Mesenchymal stem cell (in vitro differentiated cells and primary cell): Measurements from ENCODE around the gene VTCN1.

Experiments
- DNase-seq: peaks from one replicate; pipeline ENCODE4 v3.0.0-alpha.2; 2013
- H2AFZ ChIP-seq: one replicate; pipeline ENCODE4 v1.6.1; 2013; ENCODE audit warnings: low read depth, mild to moderate bottlenecking, control low read depth, inconsistent platforms, low read length, moderate library complexity
- H2AK5ac ChIP-seq: 2 replicates; pipeline ENCODE4 v1.6.1; 2013; ENCODE audit warnings: low read length, moderate library complexity, mild to moderate bottlenecking, inconsistent platforms; ENCODE audit not compliant: severe bottlenecking
- H2BK120ac ChIP-seq: one replicate; pipeline ENCODE4 v1.6.1; 2013; ENCODE audit warnings: low read depth, mild to moderate bottlenecking, inconsistent platforms, low read length, moderate library complexity
- H2BK12ac ChIP-seq, 2 experiments: one replicate each; pipeline ENCODE4 v1.6.1; 2013; ENCODE audit warnings: inconsistent platforms in 2 of 2, low read length in 2 of 2, mild to moderate bottlenecking in 2 of 2, moderate library complexity in 2 of 2, control low read depth in 1 of 2
- H2BK15ac ChIP-seq: one replicate; pipeline ENCODE4 v1.6.1; 2013; ENCODE audit warnings: mild to moderate bottlenecking, low read depth, inconsistent platforms; ENCODE audit not compliant: poor library complexity, severe bottlenecking
- H2BK5ac ChIP-seq: 2 replicates; pipeline ENCODE4 v1.6.1; 2013; ENCODE audit warnings: low read depth, mild to moderate bottlenecking, low read length, control low read depth, inconsistent platforms; ENCODE audit not compliant: poor library complexity, severe bottlenecking
- H3K14ac ChIP-seq, 2 experiments: one replicate each; pipeline ENCODE4 v1.6.1; 2013; ENCODE audit warnings: inconsistent platforms in 2 of 2, low read length in 2 of 2, control low read depth in 1 of 2, mild to moderate bottlenecking in 1 of 2, moderate library complexity in 1 of 2
- H3K18ac ChIP-seq, 2 experiments: one replicate each; pipeline ENCODE4 v1.6.1; 2013; ENCODE audit warnings: inconsistent platforms in 2 of 2, low read length in 2 of 2, control low read depth in 1 of 2, low read depth in 1 of 2, mild to moderate bottlenecking in 1 of 2
- H3K23ac ChIP-seq, 2 experiments: one replicate each; pipeline ENCODE4 v1.6.1; 2013; ENCODE audit warnings: inconsistent platforms in 2 of 2, low read length in 2 of 2, mild to moderate bottlenecking in 2 of 2, moderate library complexity in 2 of 2, control low read depth in 1 of 2
- H3K27ac ChIP-seq: 2 replicates; pipeline ENCODE4 v1.5.1; 2013; ENCODE audit warnings: mild to moderate bottlenecking, moderate library complexity, low read length, control low read depth, inconsistent platforms; ENCODE audit not compliant: poor library complexity, severe bottlenecking
- H3K27me3 ChIP-seq, 2 experiments: 2 replicates each; pipeline versions ENCODE4 v1.6.1 to v1.7.0; 2013; ENCODE audit warnings: low read length in 2 of 2, mild to moderate bottlenecking in 2 of 2, moderate library complexity in 2 of 2, control low read depth in 1 of 2, inconsistent platforms in 1 of 2; ENCODE audit not compliant: control insufficient read depth in 1 of 2, insufficient read depth in 1 of 2
- H3K36me3 ChIP-seq, 2 experiments: 2 replicates each; pipeline versions ENCODE4 v1.6.1 to v1.7.0; 2013; ENCODE audit warnings: low read length in 2 of 2, control low read depth in 1 of 2, inconsistent platforms in 1 of 2, low read depth in 1 of 2, mild to moderate bottlenecking in 1 of 2; ENCODE audit not compliant: insufficient read depth in 2 of 2, control insufficient read depth in 1 of 2
- H3K4ac ChIP-seq, 2 experiments: one replicate each; pipeline ENCODE4 v1.6.1; 2013; ENCODE audit warnings: inconsistent platforms in 2 of 2, low read length in 2 of 2, mild to moderate bottlenecking in 2 of 2, moderate library complexity in 2 of 2, control low read depth in 1 of 2, low read depth in 1 of 2
- H3K4me1 ChIP-seq: 2 replicates; pipeline ENCODE4 v1.6.1; 2013; ENCODE audit warnings: low read depth, low read length, control low read depth; ENCODE audit not compliant: control insufficient read depth, insufficient read depth
- H3K4me2 ChIP-seq: 2 replicates; pipeline ENCODE4 v1.6.1; 2013; ENCODE audit warnings: low read length, mild to moderate bottlenecking, inconsistent platforms; ENCODE audit not compliant: poor library complexity, severe bottlenecking
- H3K4me3 ChIP-seq, 2 experiments: 2 replicates each; pipeline versions ENCODE4 v1.5.1 to v1.7.0; 2013; ENCODE audit warnings: low read length in 2 of 2, mild to moderate bottlenecking in 2 of 2, control low read depth in 1 of 2, low read depth in 1 of 2; ENCODE audit not compliant: insufficient read depth in 1 of 2
- H3K79me1 ChIP-seq: replicated peaks from 2 replicates; pipeline ENCODE4 v1.6.1; 2013; ENCODE audit warnings: mild to moderate bottlenecking, control low read depth, low read length, inconsistent platforms; ENCODE audit not compliant: poor library complexity, severe bottlenecking
- H3K9ac ChIP-seq: 2 replicates; pipeline ENCODE4 v1.7.0; 2013; ENCODE audit warnings: mild to moderate bottlenecking, low read length, moderate library complexity
- H3K9me3 ChIP-seq: 2 replicates; pipeline ENCODE4 v1.7.0; 2013; ENCODE audit warnings: mild to moderate bottlenecking, low read length; ENCODE audit not compliant: control insufficient read depth
- H4K8ac ChIP-seq: one replicate; pipeline ENCODE4 v1.6.1; 2013; ENCODE audit warnings: inconsistent platforms, mild to moderate bottlenecking, low read length, moderate library complexity
- H4K91ac ChIP-seq: one replicate; pipeline ENCODE4 v1.6.1; 2013; ENCODE audit warnings: mild to moderate bottlenecking, low read length, inconsistent platforms
- WGBS: methylation state at CpG from one replicate; pipeline ENCODE4 v1.1.7; 2013; ENCODE audit warnings: mixed read lengths; 5-methylcytosine and 5-hydroxymethylcytosine counted together

Gene VTCN1

GRCh38 chr1:117205368-117205767 is 5.4 kb downstream of the VTCN1 start:
- Histone ChIP-seq H3K27ac (no peak overlapping the region), H3K9ac (no peak overlapping the region), H3K9me3 (no peaks in the 10 kb centered on the region), H2AK5ac (no peak overlapping the region), H3K18ac (no peak overlapping the region), H3K27me3 (peaks cover 47 to 77% of the 10 kb centered on the region in 2 experiments), H2BK15ac (no peak overlapping the region), H2AFZ (no peak overlapping the region), H3K4me2 (no peak overlapping the region), H2BK12ac (no peak overlapping the region), H3K4ac (no peak overlapping the region), H4K8ac (no peak overlapping the region), H2BK5ac (no peak overlapping the region), H3K4me1 (no peaks in the 10 kb centered on the region), H4K91ac (no peak overlapping the region), H3K4me3 (no peak overlapping the region), H3K23ac (no peak overlapping the region), H3K14ac (no peak overlapping the region), H3K36me3 (no peaks in the 10 kb centered on the region), H3K79me1 (no peaks in the 10 kb centered on the region), H2BK120ac (no peak overlapping the region)
- WGBS, result 52% methylated on average over 2 of the region's 2 CpGs
- no peak for DNase-seq

- no peak overlapping the region for H2AK5ac ChIP-seq
- no peak overlapping the region for H2BK120ac ChIP-seq
- no peak overlapping the region for H4K8ac ChIP-seq
- H3K9ac ChIP-seq, result no peak overlapping the region
- no peak overlapping the region for H2BK15ac ChIP-seq
- no CpG with 5 or more reads among the region's 1 CpG for WGBS
- no peaks in the 10 kb centered on the region for H3K79me1 ChIP-seq
- H3K27me3 ChIP-seq, result peaks cover 38 to 44% of the 10 kb centered on the region in 2 experiments
- no peak overlapping the region for H4K91ac ChIP-seq
- H3K4ac ChIP-seq, result no peak overlapping the region
- H3K18ac ChIP-seq, result no peak overlapping the region
- H3K27ac ChIP-seq, result no peak overlapping the region
- DNase-seq, result no peak
- H3K4me1 ChIP-seq, result no peaks in the 10 kb centered on the region
- H3K9me3 ChIP-seq, result no peaks in the 10 kb centered on the region
- no peak overlapping the region for H3K4me2 ChIP-seq
- no peak overlapping the region for H2BK5ac ChIP-seq
- no peak overlapping the region for H3K23ac ChIP-seq
- no peak overlapping the region for H3K4me3 ChIP-seq
- H2BK12ac ChIP-seq, result no peak overlapping the region
- no peak overlapping the region for H2AFZ ChIP-seq
- H3K36me3 ChIP-seq, result no peaks in the 10 kb centered on the region
- H3K14ac ChIP-seq, result no peak overlapping the region
Measured at GRCh38 chr1:117201808-117202207, 8.9 kb downstream of the VTCN1 start.

GRCh38 chr1:117198097-117198496 is 12.6 kb downstream of the VTCN1 start:
- H2AK5ac ChIP-seq, result no peak overlapping the region
- no peaks in the 10 kb centered on the region for H3K4me1 ChIP-seq
- H3K27ac ChIP-seq, result no peak overlapping the region
- no peak overlapping the region for H2AFZ ChIP-seq
- H3K9me3 ChIP-seq, result no peaks in the 10 kb centered on the region
- no peak overlapping the region for H2BK12ac ChIP-seq
- no peaks in the 10 kb centered on the region for H3K79me1 ChIP-seq
- no peak overlapping the region for H3K4me2 ChIP-seq
- WGBS, result 82% methylated on average over 2 of the region's 2 CpGs
- H4K91ac ChIP-seq, result no peak overlapping the region
- no peak overlapping the region for H3K23ac ChIP-seq
- no peak overlapping the region for H2BK15ac ChIP-seq
- H3K36me3 ChIP-seq, result no peaks in the 10 kb centered on the region
- no peak overlapping the region for H3K9ac ChIP-seq
- peaks cover 23 to 35% of the 10 kb centered on the region in 2 experiments for H3K27me3 ChIP-seq
- H4K8ac ChIP-seq, result no peak overlapping the region
- no peak for DNase-seq
- no peak overlapping the region for H2BK120ac ChIP-seq
- H3K18ac ChIP-seq, result no peak overlapping the region
- H2BK5ac ChIP-seq, result no peak overlapping the region
- no peak overlapping the region for H3K4ac ChIP-seq
- no peak overlapping the region for H3K4me3 ChIP-seq
- no peak overlapping the region for H3K14ac ChIP-seq

GRCh38 chr1:117189726-117190125 is 21.0 kb downstream of the VTCN1 start:
- no peak overlapping the region for H3K9ac ChIP-seq
- WGBS, result 88% methylated on average over 2 of the region's 2 CpGs
- no peak overlapping the region for H2BK15ac ChIP-seq
- H3K36me3 ChIP-seq, result no peaks in the 10 kb centered on the region
- H3K27ac ChIP-seq, result no peak overlapping the region
- H3K9me3 ChIP-seq, result no peaks in the 10 kb centered on the region
- no peak for DNase-seq
- no peak overlapping the region for H4K8ac ChIP-seq
- H2BK120ac ChIP-seq, result no peak overlapping the region
- H2BK5ac ChIP-seq, result no peak overlapping the region
- no peaks in the 10 kb centered on the region for H3K4me1 ChIP-seq
- H3K18ac ChIP-seq, result no peak overlapping the region
- no peak overlapping the region for H3K4me2 ChIP-seq
- H2AK5ac ChIP-seq, result no peak overlapping the region
- no peak overlapping the region for H2BK12ac ChIP-seq
- H3K4ac ChIP-seq, result no peak overlapping the region
- H3K79me1 ChIP-seq, result no peaks in the 10 kb centered on the region
- H3K23ac ChIP-seq, result no peak overlapping the region
- H3K4me3 ChIP-seq, result no peak overlapping the region
- H3K27me3 ChIP-seq, result no peaks in the 10 kb centered on the region
- no peak overlapping the region for H4K91ac ChIP-seq
- no peak overlapping the region for H3K14ac ChIP-seq
- no peak overlapping the region for H2AFZ ChIP-seq
